HG02840 (cell line): ENCODE data around the gene SGIP1.
"Not testable (repeated sequence)": the region's sequence is repeated elsewhere in the genome, so short reads cannot be mapped to it uniquely, and the experiment has no call there.

Experiments used
- ATAC-seq: cut with Tn5 transposase; IDR thresholded peaks from one replicate; pipeline ENCODE4 v1.9.1; 2021; ENCODE audit warnings: mild to moderate bottlenecking, moderate library complexity, moderate number of reproducible peaks; ENCODE audit not compliant: unreplicated experiment, low FRiP score

The SGIP1 gene

GRCh38 chr1:66705110-66705509, 171.2 kb downstream of the SGIP1 start:
- no peak for ATAC-seq

GRCh38 chr1:66711420-66711819, 177.5 kb downstream of the SGIP1 start:
- ATAC-seq = no peak

GRCh38 chr1:66712839-66713238, 178.9 kb downstream of the SGIP1 start:
- no peak for ATAC-seq

- ATAC-seq = no peak
Observed at GRCh38 chr1:66723985-66724384, 190.0 kb downstream of the SGIP1 start.

- peak; percentile 63 for ATAC-seq
Observed at GRCh38 chr1:66725885-66726665, 192.1 kb downstream of the SGIP1 start.

- no peak for ATAC-seq
Observed at GRCh38 chr1:66728021-66728420, 194.1 kb downstream of the SGIP1 start.

- not testable (repeated sequence) for ATAC-seq
Observed at GRCh38 chr1:66728716-66729115, 194.8 kb downstream of the SGIP1 start.

GRCh38 chr1:66729119-66729518, 195.2 kb downstream of the SGIP1 start:
- ATAC-seq = no peak

GRCh38 chr1:66729523-66729922, 195.6 kb downstream of the SGIP1 start:
- no peak for ATAC-seq

GRCh38 chr1:66730462-66730861, 196.5 kb downstream of the SGIP1 start:
- no peak for ATAC-seq

GRCh38 chr1:66731170-66731865, 197.4 kb downstream of the SGIP1 start:
- ATAC-seq = no peak

- ATAC-seq = no peak
Observed at GRCh38 chr1:66732407-66733166, 198.6 kb downstream of the SGIP1 start.

GRCh38 chr1:66733348-66734017, 199.5 kb downstream of the SGIP1 start:
- no peak for ATAC-seq

GRCh38 chr1:66734531-66734930, 200.6 kb downstream of the SGIP1 start:
- ATAC-seq = not testable (repeated sequence)

- ATAC-seq = no peak
Observed at GRCh38 chr1:66737836-66738235, 203.9 kb downstream of the SGIP1 start.

- no peak for ATAC-seq
Observed at GRCh38 chr1:66739401-66740157, 205.6 kb downstream of the SGIP1 start.

- ATAC-seq = no peak
Observed at GRCh38 chr1:66745451-66745850, 211.5 kb downstream of the SGIP1 start.

GRCh38 chr1:66747501-66747900, 213.5 kb downstream of the SGIP1 start:
- ATAC-seq = no peak

GRCh38 chr1:66750577-66750976, 216.6 kb downstream of the SGIP1 start:
- no peak for ATAC-seq

- ATAC-seq = no peak
Observed at GRCh38 chr1:66751160-66751559, 217.2 kb downstream of the SGIP1 start.
